Stimulated activated naive CD4-positive, alpha-beta T cell treated with Interleukin-2 at 50 U/mL for 16 hours (primary cell): ENCODE measurements around the gene OPCML.

Source experiments
- DNase-seq: peaks from one replicate; lab custom pipeline; 2025; lab: John Stamatoyannopoulos, UW

OPCML gene

GRCh38 chr11:133175103-133175502 lies 357.2 kb downstream of the OPCML start:
- no peak for DNase-seq

- no peak for DNase-seq
Measured at GRCh38 chr11:133173810-133174412, 358.4 kb downstream of the OPCML start.

- DNase-seq = no peak
Measured at GRCh38 chr11:133172349-133172748, 360.0 kb downstream of the OPCML start.

GRCh38 chr11:133171374-133171773 lies 360.9 kb downstream of the OPCML start:
- DNase-seq = no peak

- no peak for DNase-seq
Measured at GRCh38 chr11:133168016-133168415, 364.3 kb downstream of the OPCML start.

GRCh38 chr11:133166662-133167061 lies 365.6 kb downstream of the OPCML start:
- DNase-seq = no peak

- no peak for DNase-seq
Measured at GRCh38 chr11:133164986-133165385, 367.3 kb downstream of the OPCML start.

- DNase-seq = no peak
Measured at GRCh38 chr11:133163463-133164419, 368.6 kb downstream of the OPCML start.

- no peak for DNase-seq
Measured at GRCh38 chr11:133162227-133162626, 370.1 kb downstream of the OPCML start.

- DNase-seq = no peak
Measured at GRCh38 chr11:133160754-133161153, 371.5 kb downstream of the OPCML start.

- no peak for DNase-seq
Measured at GRCh38 chr11:133156986-133157745, 375.1 kb downstream of the OPCML start.

- DNase-seq = no peak
Measured at GRCh38 chr11:133154781-133155180, 377.5 kb downstream of the OPCML start.

GRCh38 chr11:133154076-133154475 lies 378.2 kb downstream of the OPCML start:
- DNase-seq = no peak

GRCh38 chr11:133153031-133153430 lies 379.3 kb downstream of the OPCML start:
- DNase-seq = no peak

GRCh38 chr11:133149698-133150097 lies 382.6 kb downstream of the OPCML start:
- DNase-seq = no peak

- DNase-seq = no peak
Measured at GRCh38 chr11:133147625-133148024, 384.7 kb downstream of the OPCML start.

GRCh38 chr11:133146697-133147306 lies 385.5 kb downstream of the OPCML start:
- no peak for DNase-seq

GRCh38 chr11:133137939-133138338 lies 394.4 kb downstream of the OPCML start:
- no peak for DNase-seq

GRCh38 chr11:133137270-133137669 lies 395.0 kb downstream of the OPCML start:
- no peak for DNase-seq

- DNase-seq = no peak
Measured at GRCh38 chr11:133136376-133136775, 395.9 kb downstream of the OPCML start.

GRCh38 chr11:133134314-133135173 lies 397.8 kb downstream of the OPCML start:
- DNase-seq = peak; percentile 12
